Measurements from ENCODE around the gene RAB4B.
A peak's percentile ranks its signal among the peaks of the same experiment; 100 is the strongest.
"Not testable (repeated sequence)": the region's sequence is repeated elsewhere in the genome, so short reads cannot be mapped to it uniquely, and the experiment has no call there.

The RAB4B gene, protein sequence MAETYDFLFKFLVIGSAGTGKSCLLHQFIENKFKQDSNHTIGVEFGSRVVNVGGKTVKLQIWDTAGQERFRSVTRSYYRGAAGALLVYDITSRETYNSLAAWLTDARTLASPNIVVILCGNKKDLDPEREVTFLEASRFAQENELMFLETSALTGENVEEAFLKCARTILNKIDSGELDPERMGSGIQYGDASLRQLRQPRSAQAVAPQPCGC

DNA sequence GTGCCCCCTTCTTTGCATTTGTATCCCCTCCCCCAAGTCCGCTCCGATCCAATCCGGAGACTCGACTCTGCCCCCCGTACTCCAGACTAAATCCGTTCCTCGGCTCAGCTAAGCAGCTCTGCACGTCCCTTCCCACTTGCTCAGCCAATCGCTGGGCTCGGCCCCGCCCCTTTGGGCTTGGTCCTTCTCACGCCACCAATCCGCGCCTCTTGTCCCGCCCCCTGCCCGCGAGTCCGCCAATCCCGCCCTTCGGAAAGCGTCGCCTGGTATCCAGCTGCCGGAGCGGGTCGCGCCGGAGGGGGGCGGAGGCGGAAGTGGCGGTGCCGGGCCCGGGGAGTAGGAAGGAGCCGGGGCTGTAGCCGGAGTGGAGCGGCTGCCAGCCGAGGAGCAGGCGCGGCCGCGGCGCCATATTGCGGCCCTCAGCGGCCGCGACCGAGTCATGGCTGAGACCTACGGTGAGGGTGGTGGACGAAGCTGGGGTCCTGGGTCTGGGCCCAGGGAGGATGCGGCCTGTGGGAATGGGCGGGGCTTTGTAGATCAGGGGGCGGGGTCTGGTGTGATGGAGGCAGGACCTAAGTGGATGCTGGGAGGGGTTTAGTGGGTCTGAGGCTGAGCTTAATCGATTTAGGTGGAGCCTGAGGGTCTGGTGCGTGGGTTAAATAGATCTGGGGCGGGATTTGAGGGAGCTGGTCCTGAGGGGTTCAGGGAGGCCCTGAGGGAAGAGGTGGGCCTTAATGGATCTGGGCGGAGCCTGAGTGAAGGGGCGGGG is at the start of gene RAB4B:
TSS of gene RAB4B (plus strand) at position 311 of the 769 bp plus-strand sequence. CDS start at position 440, 129 bp downstream.
- DNase-seq, result peak; percentile 100

DNA sequence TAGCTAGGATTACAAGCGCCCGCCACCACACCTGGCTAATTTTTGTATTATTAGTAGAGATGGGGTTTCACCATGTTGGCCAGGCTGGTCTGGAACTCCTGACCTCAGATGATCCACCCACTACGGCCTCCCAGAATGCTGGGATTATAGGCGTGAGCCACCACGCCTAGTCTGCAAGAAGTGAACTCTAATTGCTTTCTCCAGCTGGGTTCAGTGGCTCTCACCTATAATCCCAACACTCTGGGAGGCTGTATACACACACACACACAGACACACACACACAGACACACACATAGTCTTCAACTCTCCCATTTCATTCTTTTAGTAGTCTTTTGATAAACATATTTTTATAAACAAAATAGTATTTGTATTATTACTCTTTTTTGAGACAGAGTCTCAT is 48.0 kb upstream of the RAB4B start:
- DNase-seq, result not testable (repeated sequence)

DNA sequence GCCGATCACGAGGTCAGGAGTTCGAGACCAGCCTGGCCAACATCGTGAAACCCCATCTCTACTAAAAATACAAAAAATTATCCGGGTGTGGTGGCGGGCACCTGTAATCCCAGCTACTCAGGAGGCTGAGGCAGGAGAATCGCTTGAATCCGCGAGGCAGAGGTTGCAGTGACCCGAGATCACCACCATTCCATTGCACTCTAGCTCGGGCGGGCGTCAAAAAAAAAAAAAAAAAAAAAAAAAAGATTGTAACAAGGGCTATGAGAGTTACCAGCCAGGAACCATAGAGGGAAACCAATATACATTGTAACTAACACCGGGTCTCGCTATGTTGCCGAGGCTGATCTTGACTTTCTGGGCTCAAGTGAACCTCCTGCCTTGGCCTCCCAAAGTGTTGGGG is 45.7 kb upstream of the RAB4B start:
- not testable (repeated sequence) for DNase-seq

DNA sequence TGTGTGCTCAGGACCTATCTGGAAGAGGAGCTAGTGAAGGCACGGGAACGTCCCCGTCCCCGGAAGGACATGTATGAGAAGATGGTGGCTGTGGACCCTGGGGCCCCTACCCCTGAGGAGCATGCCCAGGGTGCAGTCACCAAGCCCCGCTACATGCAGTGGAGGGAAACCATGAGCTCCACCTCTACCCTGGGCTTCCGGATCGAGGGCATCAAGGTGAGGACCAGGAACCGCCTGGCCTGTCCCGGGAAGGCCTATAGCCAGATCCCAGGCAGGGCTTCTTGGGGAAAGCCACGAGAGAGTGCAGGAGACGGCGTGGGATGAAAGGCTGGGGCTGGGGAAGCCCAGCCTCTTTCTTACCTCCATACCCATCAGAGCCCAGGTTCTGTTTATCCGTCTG is 44.9 kb upstream of the RAB4B start:
- no peak for DNase-seq

DNA sequence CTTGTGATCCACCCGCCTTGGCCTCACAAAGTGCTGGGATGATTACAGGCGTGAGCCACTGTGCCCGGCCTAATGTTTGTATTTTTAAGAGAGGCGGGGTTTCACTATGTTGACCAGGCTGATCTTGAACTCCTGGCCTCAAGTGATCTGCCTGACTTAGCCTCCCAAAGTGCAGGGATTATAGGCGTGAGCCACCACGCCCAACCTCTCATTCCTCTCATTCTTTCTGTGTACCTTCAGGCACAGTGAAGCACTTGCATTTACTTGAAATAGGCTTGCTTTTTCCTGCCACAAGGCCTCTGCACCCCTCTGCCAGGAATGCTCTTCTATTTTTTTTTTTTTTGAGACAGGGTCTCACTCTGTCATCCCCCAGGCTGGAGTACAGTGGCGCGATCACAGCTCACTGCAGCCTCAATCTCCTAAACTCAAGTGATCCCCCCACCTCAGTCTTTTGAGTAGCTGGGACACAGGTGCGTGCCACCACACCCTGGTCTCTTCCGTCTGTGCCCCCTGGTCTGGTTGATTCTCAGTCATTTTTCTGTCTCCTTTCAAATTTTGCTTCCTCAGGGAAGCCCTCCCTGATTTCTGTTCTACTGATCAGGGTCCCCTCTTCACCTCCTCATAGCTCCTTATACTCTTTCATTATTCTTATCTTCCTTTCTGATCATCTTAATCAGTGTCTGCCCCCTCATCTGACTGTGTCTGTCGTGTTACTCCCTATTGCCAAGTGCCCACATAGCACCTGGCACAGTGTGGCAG is 42.9 kb upstream of the RAB4B start:
- no peak for DNase-seq

DNA sequence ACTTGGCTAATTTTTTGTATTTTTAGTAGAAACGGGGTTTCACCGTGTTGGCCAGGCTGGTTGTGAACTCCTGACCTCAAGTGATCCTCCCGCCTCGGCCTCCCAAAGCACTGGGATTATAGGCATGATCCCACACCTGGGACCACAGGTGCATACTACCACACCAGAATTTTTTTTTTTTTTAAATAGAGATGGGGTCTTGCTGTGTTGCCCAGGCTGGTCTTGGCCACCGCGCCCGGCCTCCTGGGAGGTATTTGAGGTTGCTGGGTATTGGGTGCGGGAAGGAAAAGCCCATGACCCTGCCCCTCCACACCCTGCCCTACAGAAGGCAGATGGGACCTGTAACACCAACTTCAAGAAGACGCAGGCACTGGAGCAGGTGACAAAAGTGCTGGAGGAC is 41.4 kb upstream of the RAB4B start:
- DNase-seq, result no peak

DNA sequence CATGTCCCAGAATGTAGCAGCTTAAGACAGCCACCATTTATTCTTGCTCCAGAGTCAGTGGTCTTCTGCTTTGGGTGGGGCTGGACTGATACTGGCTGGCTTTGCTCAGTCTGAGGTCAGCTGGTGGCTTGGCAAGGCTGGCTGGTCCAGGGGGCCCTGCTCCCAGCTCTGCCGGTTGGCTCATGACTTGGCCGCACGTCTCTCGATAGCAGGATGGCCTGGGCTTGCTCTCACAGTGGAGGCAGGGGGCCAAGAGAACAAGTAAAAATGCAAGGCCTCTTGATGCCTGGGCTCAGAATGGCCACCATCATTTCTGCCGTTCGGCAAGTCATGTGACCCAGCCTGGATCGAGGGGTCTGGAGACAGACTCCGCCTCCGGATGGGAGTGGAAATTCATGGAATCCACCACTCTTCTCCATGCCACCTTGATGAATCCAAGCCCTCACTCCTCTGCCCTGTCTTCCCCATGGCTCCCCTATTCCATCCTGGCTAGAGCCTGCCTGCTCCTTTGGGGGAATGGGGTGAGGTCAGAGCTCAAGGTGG is 40.9 kb upstream of the RAB4B start:
- no peak for DNase-seq

DNA sequence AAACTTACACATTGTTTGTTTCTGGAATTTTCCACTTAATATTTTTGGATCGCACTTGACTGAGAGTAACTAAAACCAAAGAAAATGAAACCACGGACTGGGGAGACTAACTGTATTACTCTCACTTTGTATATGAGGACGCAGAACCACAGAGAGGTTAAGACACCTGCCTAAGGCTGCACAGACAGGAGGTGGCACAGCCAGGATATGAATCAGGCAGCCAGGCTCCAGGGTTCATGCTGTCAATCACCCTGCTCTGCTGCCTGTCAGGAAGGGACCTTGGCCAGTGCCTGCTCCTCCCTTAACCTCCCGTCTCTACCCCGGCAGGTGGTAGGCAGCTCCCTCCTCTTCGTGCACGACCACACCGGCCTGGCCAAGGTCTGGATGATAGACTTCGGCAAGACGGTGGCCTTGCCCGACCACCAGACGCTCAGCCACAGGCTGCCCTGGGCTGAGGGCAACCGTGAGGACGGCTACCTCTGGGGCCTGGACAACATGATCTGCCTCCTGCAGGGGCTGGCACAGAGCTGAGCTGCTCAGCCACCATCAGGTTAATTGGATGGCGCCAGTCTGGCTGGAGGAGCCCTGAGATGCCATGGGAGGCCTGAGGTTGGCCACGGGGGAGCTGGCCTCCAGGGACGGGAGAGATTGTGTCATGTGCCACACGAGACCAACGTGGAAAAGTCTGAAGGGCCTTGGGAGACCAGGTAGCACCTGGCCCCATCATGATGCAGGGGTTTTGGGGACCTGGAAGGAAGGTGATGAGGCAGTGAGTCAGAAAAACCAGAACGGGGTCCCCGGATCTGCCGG is 38.8 kb upstream of the RAB4B start:
- no peak for DNase-seq

DNA sequence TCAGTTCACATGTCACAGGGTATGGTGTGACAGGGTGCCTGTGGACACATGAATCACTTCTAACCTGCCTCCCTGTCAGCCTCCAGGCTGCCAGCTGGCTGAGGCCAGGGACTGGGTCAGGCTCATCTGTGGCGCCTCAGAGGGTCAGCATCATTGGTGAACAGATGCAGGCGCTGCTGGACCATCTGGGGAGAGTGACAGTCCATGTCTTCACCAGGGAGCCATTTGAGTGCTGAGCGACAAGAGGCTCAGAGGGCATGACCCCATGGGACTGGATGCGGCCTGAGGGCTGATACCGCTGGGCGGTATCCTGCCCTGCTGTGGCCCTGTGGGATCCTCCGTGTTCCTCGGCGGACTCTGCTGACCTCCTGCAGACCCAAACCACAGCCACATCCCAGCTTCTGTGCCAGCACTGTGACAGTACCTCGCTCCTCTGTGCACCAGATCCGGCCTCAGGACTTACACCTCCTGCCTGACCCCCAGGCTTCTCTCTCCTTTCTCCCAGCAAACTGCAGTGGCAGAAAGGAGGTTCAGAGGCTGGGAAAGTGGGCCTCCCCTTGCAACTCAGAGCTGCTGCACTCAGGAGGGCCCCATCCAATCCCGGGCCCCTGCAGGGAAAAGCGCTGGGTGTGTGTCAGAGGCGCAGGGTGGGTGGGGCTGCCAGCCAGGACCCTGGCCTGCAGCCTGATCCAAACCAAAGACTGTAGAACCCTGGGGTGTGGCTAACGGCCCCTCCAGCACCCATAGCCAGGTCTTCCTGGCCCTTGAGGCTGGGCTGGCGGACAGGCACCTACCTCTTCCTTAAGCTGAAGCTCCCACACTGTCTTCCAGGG is 38.0 kb upstream of the RAB4B start:
- DNase-seq, result no peak

DNA sequence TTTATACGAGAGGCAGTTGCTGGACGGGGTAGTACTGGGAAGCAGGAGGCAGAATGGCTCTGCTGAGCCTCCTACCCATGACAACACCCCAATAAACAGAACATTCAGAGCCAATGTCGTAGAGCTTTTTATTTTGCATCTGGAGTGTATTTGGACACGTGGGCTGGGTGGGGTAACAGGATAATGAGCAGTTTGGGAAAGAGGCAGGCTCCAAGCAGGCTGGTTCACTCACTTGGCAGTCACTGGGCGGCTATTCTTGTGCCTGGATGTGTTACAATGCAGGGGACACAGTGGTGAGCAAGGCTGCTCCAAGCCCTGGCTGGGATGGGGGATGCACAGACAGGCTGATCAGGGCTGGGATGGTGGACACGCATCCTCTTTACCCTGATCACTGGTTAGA is 37.3 kb upstream of the RAB4B start:
- no peak for DNase-seq

DNA sequence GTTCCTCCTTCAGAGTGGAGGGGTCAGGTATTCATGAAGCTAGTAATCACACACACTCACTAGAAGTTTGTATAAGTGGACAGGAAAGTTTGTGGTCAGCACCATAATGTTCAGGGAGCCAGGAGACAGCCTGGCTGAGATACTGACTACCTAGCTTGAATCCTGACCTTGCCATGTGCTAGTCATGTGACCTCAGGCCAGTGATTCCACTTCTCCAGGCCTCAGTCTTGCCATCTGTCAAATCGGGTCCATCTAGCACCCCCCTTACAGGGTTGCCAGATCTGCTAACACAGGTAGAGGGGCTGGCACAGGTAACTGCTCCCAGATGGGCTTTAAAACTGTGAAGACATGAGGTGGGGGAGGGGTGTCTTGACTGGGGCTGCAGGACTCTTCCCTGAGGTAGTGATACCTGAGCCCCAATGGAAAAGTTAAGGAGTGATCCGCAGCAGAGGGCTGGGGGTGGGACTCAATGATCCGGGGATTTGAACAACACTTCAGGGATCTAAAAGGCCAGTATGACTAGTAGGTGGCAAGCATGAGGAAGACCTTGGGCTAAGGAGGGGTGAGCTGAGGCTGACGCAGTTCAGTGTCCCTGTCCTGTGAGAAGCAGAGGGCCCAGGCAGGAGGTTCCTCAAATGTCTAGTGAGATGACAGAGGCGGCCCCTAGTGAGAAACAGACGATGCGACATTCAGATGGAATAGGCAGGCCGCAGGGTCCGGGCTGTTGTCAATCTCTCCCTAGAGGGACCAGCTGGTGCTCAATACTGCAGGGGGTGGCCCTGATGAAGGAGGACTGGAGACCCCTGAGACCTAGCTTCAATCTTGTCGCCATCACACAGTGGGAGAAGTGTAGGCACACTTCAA is 36.3 kb upstream of the RAB4B start:
- DNase-seq, result no peak

DNA sequence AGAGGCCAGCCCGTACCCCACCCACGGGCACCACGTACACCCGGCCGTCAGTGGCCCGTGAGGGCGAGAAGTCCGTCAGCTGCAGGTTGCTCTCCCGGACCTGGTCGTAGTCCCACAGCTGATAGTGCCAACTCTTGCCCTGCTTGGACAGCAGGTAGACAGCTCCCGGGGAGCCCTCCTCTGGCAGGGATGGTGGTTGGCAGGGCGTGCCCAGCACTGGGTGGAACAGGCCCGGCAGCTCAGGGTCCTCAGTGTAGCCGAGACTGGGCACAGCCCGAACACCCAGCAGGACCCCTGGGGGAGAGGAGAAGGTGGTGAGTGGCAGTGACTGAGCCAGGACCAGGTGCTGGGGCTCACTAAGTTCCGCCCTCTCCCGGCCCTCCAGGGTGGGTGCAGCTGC is 35.6 kb upstream of the RAB4B start:
- DNase-seq, result no peak

DNA sequence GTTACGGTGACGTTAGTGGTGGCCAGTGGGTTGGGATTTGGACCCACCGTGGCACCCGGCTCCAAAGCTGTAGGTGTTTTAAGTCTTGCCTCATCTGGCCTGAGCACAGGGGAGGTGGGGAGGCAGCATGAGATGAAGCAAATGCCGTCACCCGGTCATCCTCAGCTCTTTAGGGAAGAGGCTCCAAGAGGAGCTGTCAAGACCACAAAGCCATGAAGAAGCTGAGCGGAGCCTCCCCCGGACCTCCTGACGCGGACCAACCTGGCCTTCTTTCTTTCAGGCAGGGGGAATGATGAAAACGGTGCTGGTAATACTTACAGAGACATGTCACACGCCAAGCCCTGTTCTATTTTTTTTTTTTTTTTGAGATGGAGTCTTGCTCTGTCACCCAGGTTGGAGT is 35.2 kb upstream of the RAB4B start:
- no peak for DNase-seq

DNA sequence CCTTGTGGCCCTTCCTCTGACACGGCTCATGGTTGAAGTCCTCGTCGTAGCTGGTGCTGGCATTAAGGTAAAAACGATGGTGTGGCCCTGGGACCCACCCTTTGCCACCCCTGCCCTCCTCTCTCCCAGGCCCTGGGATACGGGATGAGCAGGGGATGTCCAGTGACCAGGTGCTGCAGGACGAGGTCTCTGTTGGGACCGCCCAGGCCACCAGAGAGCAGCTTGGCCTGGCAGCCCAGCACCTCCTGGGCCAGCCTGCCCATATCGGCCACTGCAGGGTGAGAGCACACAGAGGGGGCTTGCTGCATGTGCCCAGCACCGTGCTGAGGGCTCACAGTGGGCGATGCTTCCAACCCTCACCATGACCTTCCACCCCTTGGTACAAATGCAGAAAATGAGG is 34.1 kb upstream of the RAB4B start:
- DNase-seq, result no peak

DNA sequence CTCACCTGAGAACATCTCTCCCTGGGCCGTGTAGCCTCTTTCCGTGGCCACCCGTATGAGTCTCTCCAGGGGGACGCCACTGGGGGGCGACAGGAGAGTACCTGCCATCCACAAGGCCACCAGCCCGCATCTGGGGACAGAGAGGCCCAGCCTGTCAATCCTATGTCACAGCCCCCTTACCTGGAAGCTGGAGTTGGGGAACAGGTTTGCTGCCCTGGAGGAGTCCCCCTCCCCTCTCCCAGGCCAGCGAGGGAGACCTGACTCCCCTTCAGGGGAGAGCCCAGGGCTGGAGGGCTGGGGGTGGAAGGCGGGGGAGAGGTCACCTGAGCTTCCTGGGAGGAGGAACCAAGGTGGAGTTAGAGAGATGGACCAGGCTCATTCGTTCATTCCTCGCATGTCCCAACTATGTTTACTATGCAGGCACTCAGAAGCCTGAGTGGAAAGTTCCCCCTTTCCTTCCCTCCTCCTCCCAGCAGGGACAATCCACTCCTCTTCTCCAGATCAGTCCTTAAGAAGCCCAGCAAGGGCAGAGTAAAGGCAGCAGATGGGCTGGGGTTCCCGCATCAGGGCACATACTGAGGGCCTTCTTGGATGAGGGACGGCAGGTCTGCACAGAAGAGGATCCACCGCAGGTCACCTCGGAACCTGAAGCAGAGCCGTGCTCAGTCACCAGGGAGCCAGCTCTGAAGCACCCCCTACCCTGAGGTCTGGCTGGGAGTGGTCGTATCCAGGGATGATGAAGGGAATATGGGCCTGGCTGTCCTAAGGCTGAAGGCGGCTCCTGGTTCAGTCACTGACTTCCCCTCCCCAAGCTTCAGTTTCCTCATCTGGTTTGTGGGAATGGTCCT is 33.3 kb upstream of the RAB4B start:
- no peak for DNase-seq

DNA sequence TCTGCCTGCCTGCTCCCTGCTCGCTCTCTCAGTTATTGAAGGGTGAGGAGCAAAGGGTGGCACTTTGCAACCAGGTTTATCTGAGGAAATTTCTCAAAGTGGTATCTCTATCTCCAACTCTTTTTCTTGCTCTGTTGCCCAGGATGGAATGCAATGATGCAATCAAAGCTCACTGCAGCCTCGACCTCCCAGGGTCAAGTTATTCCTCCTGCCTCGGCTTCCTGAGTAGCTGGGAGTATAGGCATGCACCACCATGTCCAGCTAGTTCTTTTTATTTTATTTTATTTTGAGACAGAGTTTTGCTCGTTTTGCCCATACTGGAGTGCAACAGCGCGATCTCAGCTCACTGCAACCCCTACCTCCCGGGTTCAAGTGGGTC is 32.7 kb upstream of the RAB4B start:
- DNase-seq, result peak; percentile 41

DNA sequence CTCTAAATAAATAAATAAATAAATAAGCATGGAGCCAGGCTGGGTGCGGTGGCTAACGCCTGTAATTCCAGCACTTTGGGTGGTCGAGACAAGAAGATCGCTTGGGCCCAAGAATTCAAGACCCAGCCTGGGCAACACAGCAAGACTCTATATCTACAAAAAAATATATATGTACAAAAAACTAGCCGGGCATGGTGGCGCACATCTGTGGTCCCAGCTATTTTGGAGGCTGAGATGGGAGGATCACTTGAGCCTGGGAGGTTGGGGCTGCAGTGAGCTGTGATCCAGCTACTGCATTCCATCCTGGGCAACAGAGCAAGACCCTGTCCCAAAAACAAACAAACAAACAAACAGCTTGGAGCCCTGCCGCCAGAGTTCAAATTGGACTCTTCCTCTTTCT is 30.5 kb upstream of the RAB4B start:
- no peak for DNase-seq

DNA sequence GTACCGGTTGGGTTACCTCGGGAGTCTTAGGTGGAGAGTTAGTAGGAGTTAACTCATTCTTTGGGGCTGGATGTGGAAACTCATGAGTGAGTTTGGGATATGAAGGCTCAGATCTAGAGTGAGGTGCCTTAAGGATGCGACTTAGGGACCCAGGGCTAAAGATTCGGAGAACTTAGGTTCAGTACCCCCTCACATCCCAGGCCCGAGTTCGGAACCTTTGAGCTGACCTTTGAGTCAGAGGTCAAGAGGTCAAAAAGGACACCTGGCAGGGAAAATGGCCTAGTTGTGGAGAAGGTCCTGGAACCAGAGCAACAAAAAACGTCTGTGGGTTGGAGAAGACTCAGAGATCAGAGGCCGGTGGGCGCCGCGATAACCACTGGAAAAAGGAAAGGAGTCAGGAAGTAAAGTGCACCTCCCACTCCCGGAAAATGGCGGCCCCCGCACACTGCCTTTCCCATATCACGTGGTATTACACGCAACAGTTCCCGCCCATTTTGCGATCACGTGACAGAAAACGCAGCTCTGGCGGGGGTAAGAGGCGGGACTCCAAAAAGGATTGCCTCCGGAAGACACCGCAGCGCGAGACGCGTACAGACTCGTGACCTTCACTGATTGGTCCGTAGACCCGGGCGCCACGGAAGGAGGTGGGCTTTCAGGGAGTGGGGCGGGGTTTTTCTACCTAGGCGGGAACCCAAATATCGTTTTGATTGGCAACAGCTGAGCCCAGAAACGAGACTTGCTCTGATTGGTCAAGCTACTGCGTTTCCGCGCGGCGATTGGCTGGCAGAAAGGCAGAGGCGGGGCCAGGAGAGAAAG is 27.8 kb upstream of the RAB4B start, which contains the start of gene ACTMAP:
TSS of gene ACTMAP (minus strand) at position 420 of the 816 bp plus-strand sequence. CDS start 674 bp downstream, outside the sequence.
- peak; percentile 100 for DNase-seq

Data from fibroblast of skin of right quadriceps (primary cell).